Prostate gland (tissue), 2 donors: ENCODE data around the gene CERS6.

ENCODE experiments used
- POLR2A ChIP-seq: fragments of 450-650 bp; IDR thresholded peaks from one replicate; pipeline ENCODE4 v1.6.1; 2016; ENCODE audit warnings: antibody characterized with exemption, mild to moderate bottlenecking
- TF ChIP-seq, protein P1 (sequence below), 4 experiments: fragments of 200-600 bp in 2 of 4; fragments of 450-650 bp in 2 of 4; sonication (generic) in 2 of 4; IDR thresholded peaks; 1 replicate in 3 of 4; 2 replicates in 1 of 4; pipeline ENCODE4 v1.5.1; 2016 to 2019; ENCODE audit warnings: antibody characterized with exemption in 4 of 4, mild to moderate bottlenecking in 2 of 4, moderate library complexity in 2 of 4

- TF ChIP-seq POLR2A = no peak
- TF ChIP-seq, protein P1, sequence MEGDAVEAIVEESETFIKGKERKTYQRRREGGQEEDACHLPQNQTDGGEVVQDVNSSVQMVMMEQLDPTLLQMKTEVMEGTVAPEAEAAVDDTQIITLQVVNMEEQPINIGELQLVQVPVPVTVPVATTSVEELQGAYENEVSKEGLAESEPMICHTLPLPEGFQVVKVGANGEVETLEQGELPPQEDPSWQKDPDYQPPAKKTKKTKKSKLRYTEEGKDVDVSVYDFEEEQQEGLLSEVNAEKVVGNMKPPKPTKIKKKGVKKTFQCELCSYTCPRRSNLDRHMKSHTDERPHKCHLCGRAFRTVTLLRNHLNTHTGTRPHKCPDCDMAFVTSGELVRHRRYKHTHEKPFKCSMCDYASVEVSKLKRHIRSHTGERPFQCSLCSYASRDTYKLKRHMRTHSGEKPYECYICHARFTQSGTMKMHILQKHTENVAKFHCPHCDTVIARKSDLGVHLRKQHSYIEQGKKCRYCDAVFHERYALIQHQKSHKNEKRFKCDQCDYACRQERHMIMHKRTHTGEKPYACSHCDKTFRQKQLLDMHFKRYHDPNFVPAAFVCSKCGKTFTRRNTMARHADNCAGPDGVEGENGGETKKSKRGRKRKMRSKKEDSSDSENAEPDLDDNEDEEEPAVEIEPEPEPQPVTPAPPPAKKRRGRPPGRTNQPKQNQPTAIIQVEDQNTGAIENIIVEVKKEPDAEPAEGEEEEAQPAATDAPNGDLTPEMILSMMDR (IDR thresholded peaks at IDR 0.05) = no peak
Measured at GRCh38 chr2:168801471-168801870, 345.4 kb downstream of the CERS6 start.
